Hindlimb muscle (tissue), 1 donor: ENCODE measurements around the gene ITPR3. TPM values are rescaled to one million over a fixed set of nuclear protein-coding genes. Genes with fewer than 3 reads are reported as not detected.

Experiments used
- DNase-seq: peaks from one replicate; pipeline ENCODE4 v3.0.0-alpha.2; 2013
- polyA plus RNA-seq: library from polyadenylated mRNA; unstranded; fragments of 120-200 nt; gene quantifications from one replicate; pipeline ENCODE4 v1.2.1, GENCODE V29; 2013; ENCODE audit not compliant: insufficient read length

The ITPR3 gene
- polyA plus RNA-seq, 1 donor = 8.9 TPM

DNA sequence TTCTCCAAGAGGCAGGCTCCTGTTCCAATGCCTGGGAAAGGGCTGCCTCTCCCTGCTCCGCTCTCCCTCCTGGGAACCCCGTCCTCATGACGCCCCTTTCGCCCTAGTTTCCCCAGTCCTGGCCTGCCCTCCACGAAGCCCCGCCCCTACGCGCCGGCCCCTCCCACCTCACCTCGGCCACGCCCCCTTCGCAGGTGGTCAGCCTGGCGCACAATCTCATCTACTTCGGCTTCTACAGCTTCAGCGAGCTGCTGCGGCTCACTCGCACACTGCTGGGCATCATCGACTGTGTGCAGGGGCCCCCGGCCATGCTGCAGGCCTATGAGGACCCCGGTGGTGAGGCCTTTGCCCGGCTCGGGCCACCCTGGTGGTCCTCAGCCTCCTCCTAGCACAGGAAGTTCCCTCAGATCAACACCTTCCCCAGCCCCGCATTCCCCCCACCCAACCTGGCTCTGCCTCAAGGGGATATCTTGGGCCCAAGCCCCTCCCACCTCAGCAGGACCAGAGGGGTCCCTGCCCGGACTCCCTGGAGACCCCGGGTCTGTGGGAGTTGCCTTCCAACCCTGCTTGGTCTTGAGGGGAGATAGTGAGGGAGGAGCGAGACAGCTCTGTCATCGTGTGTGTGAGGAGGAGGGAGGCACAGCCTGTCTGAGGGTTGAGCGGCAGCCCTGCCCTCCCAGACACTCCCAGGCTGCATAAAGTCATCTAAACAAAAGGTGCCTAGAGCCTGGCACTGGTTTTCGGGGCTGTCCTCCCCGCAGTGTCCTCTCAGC, 50.0 kb downstream of the ITPR3 start:
- no peak for DNase-seq

- no peak for DNase-seq
These were observed 50.6 kb downstream of the ITPR3 start for GRCh38 chr6:33671744-33672072.

DNA sequence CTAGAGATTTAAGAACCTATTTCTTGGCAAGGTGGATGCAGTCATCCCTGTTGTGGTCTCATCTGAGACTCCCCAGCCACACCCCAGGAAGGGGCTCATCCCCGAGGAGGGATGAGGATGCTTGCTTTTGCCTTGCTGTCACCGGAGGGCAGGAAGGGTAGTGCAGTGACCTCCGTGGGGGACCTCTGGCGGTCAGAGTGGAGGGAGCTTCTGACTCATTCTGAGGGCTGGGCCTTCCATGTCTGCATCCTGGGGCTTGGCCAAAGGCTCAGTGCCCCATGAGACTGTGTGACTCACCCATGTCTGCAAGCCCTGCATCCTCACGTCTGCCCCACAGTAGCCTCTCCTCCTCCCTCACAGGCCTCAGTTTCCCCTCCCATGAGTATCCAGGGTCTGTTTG, 51.7 kb downstream of the ITPR3 start:
- peak; percentile 63 for DNase-seq

DNA sequence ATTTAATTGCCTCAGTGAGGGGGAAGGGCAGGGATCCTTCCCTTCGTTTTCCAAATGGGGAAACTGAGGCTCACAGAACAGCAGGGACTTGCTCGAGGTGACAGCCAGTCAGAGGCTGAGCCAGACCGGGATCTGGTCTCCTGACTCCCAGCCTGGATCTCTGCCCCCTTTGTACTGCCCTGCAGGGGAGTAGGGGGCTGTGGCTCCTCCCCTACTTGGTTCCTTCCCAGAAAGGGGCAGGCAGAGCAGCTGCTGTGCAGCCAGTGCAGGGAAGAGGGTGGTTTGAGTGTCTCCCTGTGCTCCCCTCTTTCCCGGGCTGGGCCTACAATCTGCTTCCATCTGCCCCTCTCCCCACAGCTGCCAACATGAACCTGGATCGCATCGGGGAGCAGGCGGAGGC, 52.7 kb downstream of the ITPR3 start:
- DNase-seq = no peak

GRCh38 chr6:33675968-33676367, 54.8 kb downstream of the ITPR3 start:
- no peak for DNase-seq

GRCh38 chr6:33676416-33677142, 55.5 kb downstream of the ITPR3 start:
- DNase-seq = no peak

GRCh38 chr6:33677143-33677660, 56.1 kb downstream of the ITPR3 start:
- peak; percentile 26 for DNase-seq

DNA sequence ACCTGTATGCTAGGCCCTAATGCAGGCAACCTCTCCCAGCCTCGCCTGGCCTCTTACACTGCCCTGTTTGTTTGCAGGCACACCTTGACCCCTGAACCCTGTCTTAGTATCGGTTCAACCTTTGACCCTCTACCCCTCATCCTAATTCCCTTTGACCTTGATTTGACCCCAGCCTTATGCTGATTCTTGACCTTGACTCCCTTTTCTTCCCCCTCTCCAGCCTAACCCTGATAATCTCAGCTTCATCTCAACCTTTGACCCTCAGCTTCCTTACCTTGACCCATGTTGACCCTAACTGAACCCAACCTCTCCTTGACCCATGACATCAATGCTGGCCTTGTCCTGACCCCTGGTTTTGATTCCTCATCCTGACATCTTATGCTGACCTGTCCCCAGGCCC, 56.6 kb downstream of the ITPR3 start:
- DNase-seq = no peak

DNA sequence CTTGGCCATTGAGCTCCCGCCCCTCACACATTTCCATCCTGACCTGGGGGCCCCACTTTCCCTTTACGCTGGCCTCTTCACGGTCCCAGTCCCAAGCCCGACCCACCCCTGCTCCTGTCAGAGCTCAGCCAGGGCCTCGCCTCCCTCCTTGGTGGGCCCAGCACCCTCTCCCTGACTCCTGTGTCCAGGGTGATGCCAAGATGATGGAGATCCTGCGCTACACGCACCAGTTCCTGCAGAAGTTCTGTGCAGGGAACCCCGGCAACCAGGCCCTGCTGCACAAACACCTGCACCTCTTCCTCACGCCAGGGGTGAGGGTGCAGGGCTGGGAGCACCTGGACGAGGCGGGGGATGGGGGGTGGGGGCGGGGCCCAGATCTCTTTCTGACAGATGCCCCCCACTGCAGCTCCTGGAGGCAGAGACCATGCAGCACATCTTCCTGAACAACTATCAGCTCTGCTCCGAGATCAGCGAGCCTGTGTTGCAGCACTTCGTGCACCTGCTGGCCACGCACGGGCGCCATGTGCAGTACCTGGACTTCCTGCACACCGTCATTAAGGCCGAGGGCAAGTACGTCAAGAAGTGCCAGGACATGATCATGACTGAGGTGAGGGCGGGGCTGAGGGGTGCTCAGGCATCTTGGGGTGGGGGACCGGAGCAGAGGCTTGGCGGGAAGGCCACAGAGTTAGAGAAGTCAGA, 57.3 kb downstream of the ITPR3 start:
- no peak for DNase-seq

DNA sequence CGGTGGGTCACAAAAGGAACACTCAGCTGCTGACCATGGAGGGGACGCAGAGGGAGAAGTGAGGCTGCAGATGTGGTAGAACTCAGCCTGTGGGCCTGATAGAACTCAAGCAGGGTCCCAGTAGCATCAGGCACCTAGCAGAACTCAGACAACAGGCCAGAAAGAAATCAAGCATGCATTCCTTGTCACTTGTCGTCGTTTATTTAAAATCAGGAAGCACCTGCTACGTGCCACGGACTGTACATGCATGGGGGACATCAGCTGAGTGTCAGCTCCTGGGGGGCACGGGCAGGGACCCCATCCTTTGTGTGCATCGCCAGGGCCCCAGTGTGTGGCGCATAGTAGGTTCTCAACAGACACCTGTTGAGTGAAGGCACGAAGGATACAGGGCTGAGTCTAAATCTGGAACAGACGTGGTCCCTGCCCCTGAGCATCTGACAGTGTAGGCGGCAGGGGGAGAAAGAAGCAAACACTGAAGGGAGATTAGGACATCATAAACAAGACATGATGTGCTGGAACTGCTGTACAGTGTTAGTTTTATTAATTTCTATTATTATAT, 57.9 kb downstream of the ITPR3 start:
- no peak for DNase-seq

GRCh38 chr6:33679761-33680160, 58.6 kb downstream of the ITPR3 start:
- no peak for DNase-seq

DNA sequence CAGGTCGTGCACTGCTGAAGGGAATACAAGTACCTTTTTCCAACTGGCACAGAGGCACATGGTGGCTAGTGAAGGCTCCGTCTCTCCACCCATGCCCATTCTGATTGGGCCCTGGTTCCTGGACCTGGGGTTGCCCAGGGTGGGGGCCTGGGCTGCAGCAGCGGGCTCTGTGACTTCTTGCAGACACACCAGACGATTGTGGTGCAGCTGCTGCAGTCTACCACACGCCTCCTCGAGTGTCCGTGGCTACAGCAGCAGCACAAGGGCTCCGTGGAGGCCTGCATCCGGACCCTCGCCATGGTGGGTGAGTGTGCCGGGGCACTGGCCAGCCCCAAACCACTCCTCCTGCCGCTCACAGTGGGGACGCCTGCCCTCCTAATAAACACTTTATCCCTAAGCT, 61.2 kb downstream of the ITPR3 start:
- no peak for DNase-seq

DNA sequence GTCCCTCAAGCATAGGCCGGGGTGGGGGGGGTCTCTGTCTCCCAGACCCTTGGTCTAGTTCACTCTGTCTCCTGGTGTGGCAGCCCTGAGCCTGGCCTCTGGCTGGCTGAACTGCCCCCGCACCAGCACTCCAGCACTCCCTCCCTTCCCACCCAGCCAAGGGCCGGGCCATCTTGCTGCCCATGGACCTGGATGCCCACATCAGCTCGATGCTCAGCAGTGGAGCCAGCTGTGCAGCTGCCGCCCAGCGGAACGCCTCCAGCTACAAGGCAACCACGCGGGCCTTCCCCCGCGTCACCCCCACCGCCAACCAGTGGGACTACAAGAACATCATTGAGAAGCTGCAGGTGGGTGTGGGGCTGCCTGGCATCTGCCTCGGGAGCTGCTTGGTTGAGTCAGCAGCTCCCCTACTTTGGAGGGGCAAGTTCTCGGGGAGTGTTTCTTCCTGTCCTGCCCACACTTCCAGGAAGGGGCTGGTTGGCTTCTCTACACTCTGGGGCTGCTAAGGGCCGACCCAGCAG, 62.0 kb downstream of the ITPR3 start:
- DNase-seq = no peak

DNA sequence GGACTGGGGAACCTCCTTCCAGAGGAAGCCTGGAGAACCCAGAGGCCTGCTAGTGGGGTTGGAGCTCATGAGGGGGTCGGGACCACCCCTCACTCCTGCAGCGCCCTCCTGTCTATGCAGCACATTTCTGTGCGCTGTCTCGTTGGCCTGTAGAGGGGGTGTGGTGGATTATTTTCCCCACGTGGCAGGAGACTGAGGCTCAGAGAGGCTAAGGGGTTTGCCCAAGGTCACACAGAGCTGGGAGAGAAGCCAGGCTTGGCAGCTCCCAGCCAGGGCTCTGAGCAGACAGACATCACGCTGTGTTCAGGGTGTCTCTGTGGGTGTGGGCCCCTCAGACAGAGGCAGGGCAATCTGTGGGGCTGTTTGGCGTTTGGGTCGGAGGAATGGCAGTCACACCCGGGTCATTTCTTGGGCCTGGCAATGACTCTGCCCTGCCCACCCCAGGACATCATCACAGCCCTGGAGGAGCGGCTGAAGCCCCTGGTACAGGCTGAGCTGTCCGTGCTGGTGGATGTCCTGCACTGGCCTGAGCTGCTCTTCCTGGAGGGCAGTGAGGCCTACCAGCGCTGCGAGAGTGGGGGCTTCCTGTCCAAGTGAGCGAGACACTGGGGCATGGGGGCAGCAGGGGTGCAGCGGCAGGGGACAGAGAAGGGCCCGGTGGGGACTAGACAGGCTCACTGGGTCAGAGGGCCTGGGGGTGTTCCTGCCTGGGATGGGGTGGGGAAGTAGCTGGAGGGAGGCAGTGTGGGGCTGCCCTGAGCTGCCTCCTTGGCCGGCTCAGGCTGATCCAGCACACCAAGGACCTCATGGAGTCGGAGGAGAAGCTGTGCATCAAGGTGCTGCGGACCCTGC, 62.7 kb downstream of the ITPR3 start:
- no peak for DNase-seq

DNA sequence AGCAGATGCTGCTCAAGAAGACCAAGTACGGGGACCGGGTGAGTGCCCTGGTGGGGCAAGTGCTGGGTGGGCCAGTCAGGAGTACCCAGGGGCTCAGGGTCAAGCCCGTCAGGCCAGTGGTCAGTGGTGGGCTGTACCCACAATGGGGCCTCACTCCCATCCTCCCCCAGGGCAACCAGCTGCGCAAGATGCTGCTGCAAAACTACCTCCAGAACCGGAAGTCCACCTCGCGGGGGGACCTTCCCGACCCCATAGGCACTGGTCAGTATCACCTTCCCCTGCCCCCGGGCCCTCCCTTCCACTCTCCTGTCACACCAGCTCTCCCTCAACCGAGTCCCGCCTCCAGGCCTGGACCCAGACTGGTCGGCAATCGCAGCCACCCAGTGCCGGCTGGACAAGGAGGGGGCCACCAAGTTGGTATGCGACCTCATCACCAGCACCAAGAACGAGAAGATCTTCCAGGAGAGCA, 63.3 kb downstream of the ITPR3 start:
- no peak for DNase-seq

DNA sequence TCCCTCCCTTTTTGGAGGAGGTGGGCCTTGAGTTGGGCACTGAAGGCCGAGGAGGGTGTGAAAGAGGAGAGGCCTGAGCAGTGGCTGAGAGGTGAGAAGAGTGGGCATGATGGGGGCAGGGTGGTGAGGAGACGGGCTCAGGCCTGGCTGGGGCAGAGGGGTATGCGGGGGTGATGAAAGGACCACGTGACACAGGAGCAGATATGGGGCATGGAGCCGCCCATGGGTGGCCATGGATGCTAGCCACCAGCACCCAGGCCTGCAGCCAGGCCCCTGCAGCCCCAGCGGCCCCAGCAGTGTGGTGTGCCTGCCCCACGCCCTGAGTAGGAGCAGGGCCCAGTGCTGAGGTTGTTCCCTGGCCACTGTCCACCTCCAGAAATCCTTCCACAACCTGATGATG, 63.9 kb downstream of the ITPR3 start:
- no peak for DNase-seq

DNA sequence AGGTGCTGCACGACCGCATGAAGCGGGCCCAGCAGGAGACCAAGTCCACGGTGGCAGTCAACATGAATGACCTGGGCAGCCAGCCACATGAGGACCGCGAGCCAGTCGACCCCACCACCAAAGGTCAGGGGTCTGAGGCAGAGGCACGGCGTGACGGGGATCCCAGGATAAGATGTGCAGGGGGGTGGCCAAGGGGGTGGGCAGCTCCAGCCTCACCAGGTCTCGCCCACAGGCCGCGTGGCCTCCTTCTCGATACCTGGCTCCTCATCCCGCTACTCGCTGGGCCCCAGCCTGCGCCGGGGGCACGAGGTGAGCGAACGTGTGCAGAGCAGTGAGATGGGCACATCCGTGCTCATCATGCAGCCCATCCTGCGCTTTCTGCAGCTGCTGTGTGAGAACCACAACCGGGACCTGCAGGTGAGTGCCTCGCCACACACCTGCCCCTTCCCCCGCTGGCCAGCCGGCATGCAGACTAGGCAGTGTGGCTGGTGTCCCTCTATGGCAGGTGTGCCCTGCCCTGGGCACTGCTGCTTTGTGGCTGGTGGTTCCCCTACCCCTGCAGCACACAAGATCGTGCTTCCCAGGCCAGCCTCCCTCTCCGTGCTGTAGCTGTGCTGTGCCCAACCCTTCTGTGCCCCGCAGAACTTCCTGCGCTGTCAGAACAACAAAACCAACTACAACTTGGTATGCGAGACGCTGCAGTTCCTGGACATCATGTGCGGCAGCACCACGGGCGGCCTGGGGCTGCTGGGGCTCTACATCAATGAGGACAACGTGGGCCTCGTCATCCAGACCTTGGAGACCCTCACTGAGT, 64.5 kb downstream of the ITPR3 start:
- DNase-seq = no peak

DNA sequence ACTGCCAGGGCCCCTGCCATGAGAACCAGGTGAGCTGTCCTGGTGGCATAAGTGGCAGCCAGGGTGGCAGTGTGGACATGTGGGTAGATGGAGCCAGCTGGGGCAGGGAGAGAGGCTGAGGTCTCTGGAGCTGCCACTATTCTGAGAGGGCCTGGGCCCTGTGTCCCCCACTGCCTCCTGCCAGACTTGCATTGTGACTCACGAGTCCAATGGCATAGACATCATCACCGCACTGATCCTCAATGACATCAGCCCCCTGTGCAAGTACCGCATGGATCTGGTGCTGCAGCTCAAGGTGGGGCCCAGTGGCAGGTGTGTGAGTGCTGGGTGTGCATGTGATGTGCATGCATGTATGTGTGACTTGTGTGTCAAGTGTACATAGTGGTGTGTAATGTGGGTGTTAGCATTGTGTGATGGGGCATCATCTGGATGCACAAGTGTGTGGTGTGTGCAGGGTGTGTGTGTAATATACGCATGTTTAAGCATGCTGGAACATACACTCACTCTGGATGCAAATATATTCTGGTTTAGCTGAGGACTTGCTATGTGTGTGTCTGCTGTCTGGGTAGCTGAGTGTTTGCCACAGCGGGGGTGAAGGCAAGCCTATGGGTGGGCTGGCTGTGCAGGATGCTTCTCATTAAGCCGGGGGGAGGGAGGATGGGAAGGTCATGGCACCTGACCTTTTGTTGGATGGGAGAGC, 65.3 kb downstream of the ITPR3 start:
- no peak for DNase-seq

DNA sequence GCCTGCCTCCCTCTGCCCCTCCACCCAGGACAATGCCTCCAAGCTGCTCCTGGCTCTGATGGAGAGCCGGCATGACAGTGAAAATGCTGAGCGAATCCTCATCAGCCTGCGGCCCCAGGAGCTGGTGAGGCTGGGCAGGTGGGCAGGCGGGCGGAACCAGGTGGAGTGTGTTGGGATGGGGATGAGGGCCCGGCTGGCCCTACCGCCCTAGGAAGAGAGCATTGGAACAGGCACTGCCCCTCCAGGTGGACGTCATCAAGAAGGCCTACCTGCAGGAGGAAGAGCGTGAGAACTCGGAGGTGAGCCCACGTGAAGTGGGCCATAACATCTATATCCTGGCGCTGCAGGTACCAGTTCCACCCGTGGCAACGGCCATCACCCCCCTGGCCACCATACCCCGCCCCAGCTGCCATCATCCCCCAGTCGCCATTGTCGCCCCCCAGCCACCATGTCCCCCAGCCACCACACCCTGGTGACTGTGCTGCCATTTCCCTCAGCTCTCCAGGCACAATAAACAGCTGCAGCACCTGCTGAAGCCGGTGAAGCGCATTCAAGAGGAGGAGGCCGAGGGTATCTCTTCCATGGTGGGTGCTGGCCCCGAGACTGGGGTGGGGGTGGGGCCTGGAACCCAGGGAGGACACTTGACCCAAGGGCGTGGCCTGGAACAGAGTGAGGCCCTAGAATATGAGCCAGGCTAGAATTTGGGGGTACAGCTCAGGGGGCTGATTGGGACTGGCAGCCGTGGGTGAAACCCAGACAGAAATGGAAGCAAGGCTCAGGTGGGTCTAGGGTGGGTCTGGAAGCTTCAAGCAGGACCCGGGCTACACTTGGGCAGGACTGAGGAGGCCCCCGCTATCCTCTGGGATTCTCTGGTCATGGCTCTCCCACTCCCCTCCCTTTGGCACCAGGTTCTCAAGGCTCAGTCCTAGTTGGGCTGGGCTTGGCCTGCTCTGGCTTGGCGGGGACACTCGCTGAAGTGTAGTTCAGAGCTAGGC, 66.2 kb downstream of the ITPR3 start:
- no peak for DNase-seq
